ENCODE measurements around the gene SRGAP2C.
"Not testable (repeated sequence)": the region's sequence is repeated elsewhere in the genome, so short reads cannot be mapped to it uniquely, and the experiment has no call there.

SRGAP2C gene

GRCh38 chr1:121185140-121185708 lies 449 bp downstream of the SRGAP2C start:
- in situ Hi-C loops (cut with HindIII; ENCODE audit: low sequenced_read_pairs) = not testable (repeated sequence)

- in situ Hi-C loops (cut with HindIII; ENCODE audit: low sequenced_read_pairs) = not testable (repeated sequence)
These were observed 1.4 kb downstream of the SRGAP2C start for GRCh38 chr1:121186191-121186590.

- in situ Hi-C loops (cut with HindIII; ENCODE audit: low sequenced_read_pairs) = not testable (repeated sequence)
These were observed 3.1 kb downstream of the SRGAP2C start for GRCh38 chr1:121187914-121188313.

GRCh38 chr1:121192512-121192911 lies 7.7 kb downstream of the SRGAP2C start:
- in situ Hi-C loops (cut with HindIII; ENCODE audit: low sequenced_read_pairs) = not testable (repeated sequence)

- in situ Hi-C loops (cut with HindIII; ENCODE audit: low sequenced_read_pairs) = not testable (repeated sequence)
These were observed 12.5 kb downstream of the SRGAP2C start for GRCh38 chr1:121197095-121197882.

GRCh38 chr1:121199763-121200162 lies 15.0 kb downstream of the SRGAP2C start:
- in situ Hi-C loops (cut with HindIII; ENCODE audit: low sequenced_read_pairs) = not testable (repeated sequence)

- in situ Hi-C loops (cut with HindIII; ENCODE audit: low sequenced_read_pairs) = not testable (repeated sequence)
These were observed 15.5 kb downstream of the SRGAP2C start for GRCh38 chr1:121200232-121200631.

GRCh38 chr1:121200985-121201981 lies 16.5 kb downstream of the SRGAP2C start:
- in situ Hi-C loops (cut with HindIII; ENCODE audit: low sequenced_read_pairs) = not testable (repeated sequence)

GRCh38 chr1:121202986-121203385 lies 18.2 kb downstream of the SRGAP2C start:
- in situ Hi-C loops (cut with HindIII; ENCODE audit: low sequenced_read_pairs) = not testable (repeated sequence)

- in situ Hi-C loops (cut with HindIII; ENCODE audit: low sequenced_read_pairs) = not testable (repeated sequence)
These were observed 21.3 kb downstream of the SRGAP2C start for GRCh38 chr1:121205786-121206711.

GRCh38 chr1:121207328-121207727 lies 22.6 kb downstream of the SRGAP2C start:
- in situ Hi-C loops (cut with HindIII; ENCODE audit: low sequenced_read_pairs) = not testable (repeated sequence)

GRCh38 chr1:121208375-121208774 lies 23.6 kb downstream of the SRGAP2C start:
- in situ Hi-C loops (cut with HindIII; ENCODE audit: low sequenced_read_pairs) = not testable (repeated sequence)

- in situ Hi-C loops (cut with HindIII; ENCODE audit: low sequenced_read_pairs) = not testable (repeated sequence)
These were observed 26.0 kb downstream of the SRGAP2C start for GRCh38 chr1:121210778-121211177.

- in situ Hi-C loops (cut with HindIII; ENCODE audit: low sequenced_read_pairs) = not testable (repeated sequence)
These were observed 28.7 kb downstream of the SRGAP2C start for GRCh38 chr1:121213491-121213890.

- in situ Hi-C loops (cut with HindIII; ENCODE audit: low sequenced_read_pairs) = not testable (repeated sequence)
These were observed 29.9 kb downstream of the SRGAP2C start for GRCh38 chr1:121214544-121215156.

- in situ Hi-C loops (cut with HindIII; ENCODE audit: low sequenced_read_pairs) = not testable (repeated sequence)
These were observed 31.1 kb downstream of the SRGAP2C start for GRCh38 chr1:121215699-121216417.

- in situ Hi-C loops (cut with HindIII; ENCODE audit: low sequenced_read_pairs) = not testable (repeated sequence)
These were observed 31.9 kb downstream of the SRGAP2C start for GRCh38 chr1:121216676-121217075.

GRCh38 chr1:121221770-121222169 lies 37.0 kb downstream of the SRGAP2C start:
- in situ Hi-C loops (cut with HindIII; ENCODE audit: low sequenced_read_pairs) = not testable (repeated sequence)

- in situ Hi-C loops (cut with HindIII; ENCODE audit: low sequenced_read_pairs) = not testable (repeated sequence)
These were observed 39.9 kb downstream of the SRGAP2C start for GRCh38 chr1:121224714-121225113.

Data from DLD1 (cell line).